Smooth muscle cell (in vitro differentiated cells): ENCODE results near the gene RGS6. TPM values are rescaled to one million over a fixed set of nuclear protein-coding genes. Genes with fewer than 3 reads are reported as not detected.

Experiments
- DNase-seq: peaks from one replicate; lab custom pipeline; 2025; ENCODE audit not compliant: unreplicated experiment; lab: John Stamatoyannopoulos, UW
- H2AFZ ChIP-seq: fragments of 200-600 bp; sonication (generic); 2 replicates; pipeline ENCODE4 v1.6.0; 2016; ENCODE audit warnings: antibody characterized with exemption, low read depth, mild to moderate bottlenecking
- H3F3A ChIP-seq: fragments of 200-600 bp; sonication (generic); 2 replicates; pipeline ENCODE4 v1.6.0; 2017; ENCODE audit warnings: antibody characterized with exemption, low read depth
- H3K27ac ChIP-seq: fragments of 200-600 bp; sonication (generic); 2 replicates; pipeline ENCODE4 v1.5.1; 2016; ENCODE audit warnings: low read depth, mild to moderate bottlenecking
- H3K27me3 ChIP-seq: fragments of 200-600 bp; sonication (generic); 2 replicates; pipeline ENCODE4 v1.6.1; 2016; ENCODE audit warnings: low read depth, mild to moderate bottlenecking
- H3K36me3 ChIP-seq: fragments of 200-600 bp; sonication (generic); 2 replicates; pipeline ENCODE4 v1.5.1; 2016; ENCODE audit warnings: low read depth
- H3K4me1 ChIP-seq: fragments of 200-600 bp; sonication (generic); 2 replicates; pipeline ENCODE4 v1.5.1; 2016; ENCODE audit warnings: low read depth
- H3K4me2 ChIP-seq: fragments of 200-600 bp; sonication (generic); 2 replicates; pipeline ENCODE4 v1.6.0; 2016; ENCODE audit warnings: mild to moderate bottlenecking
- H3K4me3 ChIP-seq: fragments of 200-600 bp; sonication (generic); 2 replicates; pipeline ENCODE4 v1.5.1; 2016; ENCODE audit warnings: mild to moderate bottlenecking
- H3K79me2 ChIP-seq: fragments of 200-600 bp; sonication (generic); 2 replicates; pipeline ENCODE4 v1.6.0; 2016; ENCODE audit warnings: low read depth, mild to moderate bottlenecking
- H3K9ac ChIP-seq: fragments of 200-600 bp; sonication (generic); 2 replicates; pipeline ENCODE4 v1.6.0; 2016; ENCODE audit warnings: low read depth
- H3K9me3 ChIP-seq: fragments of 200-600 bp; sonication (generic); replicated peaks from 2 replicates; pipeline ENCODE4 v1.5.1; 2016; ENCODE audit warnings: low read depth
- H4K20me1 ChIP-seq: fragments of 200-600 bp; sonication (generic); 2 replicates; pipeline ENCODE4 v1.6.0; 2016; ENCODE audit warnings: low read depth
- WGBS: methylation state at CpG from one replicate; pipeline ENCODE4 v1.1.7; 2016; ENCODE audit warnings: low lambda C conversion rate; 5-methylcytosine and 5-hydroxymethylcytosine counted together
- polyA plus RNA-seq: library from polyadenylated mRNA; unstranded; fragments of >200 nt; fragmentation: Nextera tagmentation; extraction: Ambion mirVana; gene quantifications from 2 replicates; pipeline ENCODE4 v1.2.1, GENCODE V29; 2016
- total RNA-seq: library from RNA; depleted of rRNA; stranded (reverse); fragments of >200 nt; gene quantifications from 2 replicates; pipeline ENCODE4 v1.2.3, GENCODE V29; 2014
- TF ChIP-seq, protein P1 (sequence below): fragments of 200-600 bp; sonication (generic); IDR thresholded peaks from 2 replicates; pipeline ENCODE4 v1.5.1; 2017; ENCODE audit warnings: borderline replicate concordance, mild to moderate bottlenecking, antibody characterized with exemption; ENCODE audit not compliant: insufficient read depth, poor library complexity, severe bottlenecking

The RGS6 gene
- total and polyA plus RNA-seq, 2 experiments from 2014 or later, result 0.40 TPM; not detected in 1

GRCh38 chr14:72305561-72305960 is 373.3 kb downstream of the RGS6 start:
- no peak overlapping the region for H3K27ac ChIP-seq
- H2AFZ ChIP-seq, result no peak overlapping the region
- no peak for DNase-seq
- TF ChIP-seq, protein P1, sequence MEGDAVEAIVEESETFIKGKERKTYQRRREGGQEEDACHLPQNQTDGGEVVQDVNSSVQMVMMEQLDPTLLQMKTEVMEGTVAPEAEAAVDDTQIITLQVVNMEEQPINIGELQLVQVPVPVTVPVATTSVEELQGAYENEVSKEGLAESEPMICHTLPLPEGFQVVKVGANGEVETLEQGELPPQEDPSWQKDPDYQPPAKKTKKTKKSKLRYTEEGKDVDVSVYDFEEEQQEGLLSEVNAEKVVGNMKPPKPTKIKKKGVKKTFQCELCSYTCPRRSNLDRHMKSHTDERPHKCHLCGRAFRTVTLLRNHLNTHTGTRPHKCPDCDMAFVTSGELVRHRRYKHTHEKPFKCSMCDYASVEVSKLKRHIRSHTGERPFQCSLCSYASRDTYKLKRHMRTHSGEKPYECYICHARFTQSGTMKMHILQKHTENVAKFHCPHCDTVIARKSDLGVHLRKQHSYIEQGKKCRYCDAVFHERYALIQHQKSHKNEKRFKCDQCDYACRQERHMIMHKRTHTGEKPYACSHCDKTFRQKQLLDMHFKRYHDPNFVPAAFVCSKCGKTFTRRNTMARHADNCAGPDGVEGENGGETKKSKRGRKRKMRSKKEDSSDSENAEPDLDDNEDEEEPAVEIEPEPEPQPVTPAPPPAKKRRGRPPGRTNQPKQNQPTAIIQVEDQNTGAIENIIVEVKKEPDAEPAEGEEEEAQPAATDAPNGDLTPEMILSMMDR, result no peak
- no peaks in the 10 kb centered on the region for H3K9me3 ChIP-seq
- H3K4me2 ChIP-seq, result no peak overlapping the region
- H4K20me1 ChIP-seq, result no peaks in the 10 kb centered on the region
- no peaks in the 10 kb centered on the region for H3K36me3 ChIP-seq
- H3K4me1 ChIP-seq, result no peaks in the 10 kb centered on the region
- no peaks in the 10 kb centered on the region for H3K27me3 ChIP-seq
- no peak overlapping the region for H3K4me3 ChIP-seq
- H3F3A ChIP-seq, result no peaks in the 10 kb centered on the region
- H3K79me2 ChIP-seq, result no peaks in the 10 kb centered on the region
- no peak overlapping the region for H3K9ac ChIP-seq

DNA sequence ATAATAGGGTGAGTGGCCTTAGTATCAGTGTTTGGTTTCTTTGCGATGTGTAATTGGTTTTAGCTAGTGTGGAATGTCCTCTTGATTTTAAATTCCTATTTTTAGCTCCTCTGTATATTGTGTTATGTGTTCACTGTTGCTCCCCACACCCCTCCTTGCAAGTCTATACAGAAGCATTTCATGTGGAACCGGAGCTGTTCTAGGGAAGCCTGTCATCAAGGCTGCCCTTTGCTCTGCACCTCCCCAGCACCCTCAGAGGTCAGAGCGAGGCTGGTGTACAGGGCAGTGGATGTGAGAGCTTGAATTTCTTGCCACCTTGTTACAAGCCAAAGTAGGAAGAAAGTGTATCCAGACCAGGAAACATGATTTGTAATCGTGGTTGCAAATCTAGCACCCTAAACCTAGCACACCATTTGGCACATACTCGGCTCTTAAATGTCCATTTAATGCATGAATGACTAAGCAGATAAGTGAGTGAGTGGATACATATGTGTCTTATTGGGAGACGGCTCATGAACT is 376.8 kb downstream of the RGS6 start:
- Histone ChIP-seq H2AFZ (no peak overlapping the region), H3K79me2 (no peaks in the 10 kb centered on the region), H3K36me3 (no peaks in the 10 kb centered on the region), H3K27me3 (no peaks in the 10 kb centered on the region), H3K4me3 (no peak overlapping the region), H3K9me3 (no peaks in the 10 kb centered on the region), H3K9ac (no peak overlapping the region), H3F3A (no peaks in the 10 kb centered on the region), H4K20me1 (no peaks in the 10 kb centered on the region), H3K27ac (no peak overlapping the region), H3K4me1 (no peaks in the 10 kb centered on the region), H3K4me2 (peak overlapping the region; percentile 26)
- WGBS, result 59% methylated on average over 6 of the region's 6 CpGs
- TF ChIP-seq, protein P1, result no peak
- no peak for DNase-seq

- Histone ChIP-seq H3K4me2 (no peak overlapping the region), H3K27ac (no peak overlapping the region), H3K9ac (no peak overlapping the region), H3F3A (no peaks in the 10 kb centered on the region), H4K20me1 (no peaks in the 10 kb centered on the region), H3K36me3 (no peaks in the 10 kb centered on the region), H3K4me1 (no peaks in the 10 kb centered on the region), H2AFZ (no peak overlapping the region), H3K79me2 (no peaks in the 10 kb centered on the region), H3K9me3 (no peaks in the 10 kb centered on the region), H3K27me3 (no peaks in the 10 kb centered on the region), H3K4me3 (no peak overlapping the region)
- TF ChIP-seq, protein P1, result no peak
- DNase-seq, result no peak
- 90% methylated on average over 1 of the region's 1 CpG for WGBS
Observed at GRCh38 chr14:72311116-72311515, 378.9 kb downstream of the RGS6 start.

GRCh38 chr14:72311516-72311915 is 379.3 kb downstream of the RGS6 start:
- no peak overlapping the region for H3K27ac ChIP-seq
- TF ChIP-seq, protein P1, result no peak
- H3K27me3 ChIP-seq, result no peaks in the 10 kb centered on the region
- H3K79me2 ChIP-seq, result no peaks in the 10 kb centered on the region
- no peak overlapping the region for H3K4me3 ChIP-seq
- no peaks in the 10 kb centered on the region for H3K9me3 ChIP-seq
- no peak for DNase-seq
- no peaks in the 10 kb centered on the region for H3K36me3 ChIP-seq
- H2AFZ ChIP-seq, result no peak overlapping the region
- H3K4me2 ChIP-seq, result no peak overlapping the region
- no peak overlapping the region for H3K9ac ChIP-seq
- H3K4me1 ChIP-seq, result no peaks in the 10 kb centered on the region
- no peaks in the 10 kb centered on the region for H3F3A ChIP-seq
- no peaks in the 10 kb centered on the region for H4K20me1 ChIP-seq
